ENCODE measurements around the gene CDH4. TPM values are rescaled to one million over a fixed set of nuclear protein-coding genes. Genes with fewer than 3 reads are reported as not detected.
A peak's percentile ranks its signal among the peaks of the same experiment; 100 is the strongest.

The CDH4 gene
- total RNA-seq, 1 donor from 2014 or later: 0.06 TPM

GRCh38 chr20:61644378-61645076 lies 392.5 kb downstream of the CDH4 start:
- Histone ChIP-seq H3K4me1 (no peaks in the 10 kb centered on the region), H3K27ac (no peak overlapping the region), H3K9me3 (no peaks in the 10 kb centered on the region), H3K4me3 (no peak overlapping the region), H3K27me3 (ENCODE audit: low read depth) (peaks cover 3% of the 10 kb centered on the region), H3K36me3 (no peaks in the 10 kb centered on the region)
- no peak for TF ChIP-seq CTCF (IDR thresholded peaks at IDR 0.05)
- ATAC-seq (no peak), DNase-seq (peak; percentile 30)
- intact Hi-C loops (cut with DNase I): no loop called here

- H3K27me3 ChIP-seq (ENCODE audit: low read depth): peaks cover 3% of the 10 kb centered on the region
- no peaks in the 10 kb centered on the region for H3K9me3 ChIP-seq
- no peak for DNase-seq
- no peak overlapping the region for H3K27ac ChIP-seq
- H3K36me3 ChIP-seq: no peaks in the 10 kb centered on the region
- ATAC-seq: no peak
- TF ChIP-seq CTCF (IDR thresholded peaks at IDR 0.05): no peak
- no peaks in the 10 kb centered on the region for H3K4me1 ChIP-seq
- intact Hi-C loops (cut with DNase I): no loop called here
- H3K4me3 ChIP-seq: no peak overlapping the region
Observed at GRCh38 chr20:61645732-61646131, 393.7 kb downstream of the CDH4 start.

- Histone ChIP-seq H3K9me3 (no peaks in the 10 kb centered on the region), H3K4me3 (no peak overlapping the region), H3K27ac (no peak overlapping the region), H3K36me3 (no peaks in the 10 kb centered on the region), H3K27me3 (ENCODE audit: low read depth) (peaks cover 3% of the 10 kb centered on the region), H3K4me1 (no peaks in the 10 kb centered on the region)
- ATAC-seq (no peak), DNase-seq (no peak)
- intact Hi-C loops (cut with DNase I): no loop called here
- TF ChIP-seq CTCF (IDR thresholded peaks at IDR 0.05): no peak
Observed at GRCh38 chr20:61646453-61646852, 394.4 kb downstream of the CDH4 start.

- Histone ChIP-seq H3K27me3 (ENCODE audit: low read depth) (peaks cover 3% of the 10 kb centered on the region), H3K4me1 (no peaks in the 10 kb centered on the region), H3K9me3 (no peaks in the 10 kb centered on the region), H3K4me3 (no peak overlapping the region), H3K27ac (no peak overlapping the region), H3K36me3 (no peaks in the 10 kb centered on the region)
- DNase-seq (no peak), ATAC-seq (no peak)
- TF ChIP-seq CTCF (IDR thresholded peaks at IDR 0.05): no peak
- intact Hi-C loops (cut with DNase I): no loop called here
Observed at GRCh38 chr20:61646986-61647385, 394.9 kb downstream of the CDH4 start.

GRCh38 chr20:61647702-61648101 lies 395.6 kb downstream of the CDH4 start:
- H3K9me3 ChIP-seq: no peaks in the 10 kb centered on the region
- intact Hi-C loops (cut with DNase I): no loop called here
- no peak for TF ChIP-seq CTCF (IDR thresholded peaks at IDR 0.05)
- H3K27me3 ChIP-seq (ENCODE audit: low read depth): peaks cover 3% of the 10 kb centered on the region
- no peak overlapping the region for H3K27ac ChIP-seq
- H3K4me1 ChIP-seq: no peaks in the 10 kb centered on the region
- DNase-seq: no peak
- H3K36me3 ChIP-seq: no peaks in the 10 kb centered on the region
- no peak overlapping the region for H3K4me3 ChIP-seq
- no peak for ATAC-seq
